Activated CD4-positive, alpha-beta T cell treated with anti-CD3 and anti-CD28 coated beads, Interleukin-2, Interleukin-4, amounts not matched to agents 100 ng/mL and 50 ng/mL, durations not matched to agents 16 hours and 8 hours (primary cell): ENCODE data around the gene UVRAG.
"Not testable (repeated sequence)": the region's sequence is repeated elsewhere in the genome, so short reads cannot be mapped to it uniquely, and the experiment has no call there.

ENCODE experiments used
- DNase-seq: peaks from one replicate; pipeline ENCODE4 v3.0.0-alpha.2; 2020; ENCODE audit warnings: low spot score

UVRAG gene

DNA sequence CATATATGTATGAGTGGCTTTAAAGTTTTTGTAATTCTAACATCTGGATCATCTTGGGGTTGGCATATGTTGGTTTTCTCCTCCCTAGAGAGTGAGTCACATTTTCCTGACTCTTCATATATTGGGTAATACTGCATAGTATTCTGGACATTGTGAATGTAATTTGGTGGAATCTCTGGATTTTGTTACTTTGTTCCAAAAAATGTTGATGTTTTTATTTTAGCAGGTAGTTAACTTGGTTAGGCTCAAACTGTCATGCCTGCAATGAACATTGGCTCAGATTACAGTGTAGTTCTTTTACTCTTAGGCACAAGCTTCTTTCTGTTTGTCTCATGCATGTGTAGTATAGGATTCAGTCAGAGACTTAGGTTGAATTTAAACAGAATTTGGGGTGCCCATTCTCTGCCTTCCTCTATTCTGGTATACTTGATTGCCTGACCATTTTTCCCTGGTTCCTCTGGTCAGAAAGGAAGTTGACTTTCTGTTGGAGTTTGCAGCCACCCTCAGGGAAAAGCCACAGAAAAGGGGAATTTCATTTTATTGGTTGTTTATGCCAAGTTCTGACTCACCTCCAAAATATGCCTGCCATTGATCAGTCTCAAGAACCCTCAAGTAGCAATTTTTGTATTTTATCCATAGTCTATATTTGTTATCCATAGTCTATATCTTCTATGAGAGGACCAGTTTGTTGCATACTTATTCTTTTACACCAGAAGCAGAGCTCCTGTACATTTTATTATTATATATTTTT lies 151.7 kb downstream of the UVRAG start:
- DNase-seq: no peak

DNA sequence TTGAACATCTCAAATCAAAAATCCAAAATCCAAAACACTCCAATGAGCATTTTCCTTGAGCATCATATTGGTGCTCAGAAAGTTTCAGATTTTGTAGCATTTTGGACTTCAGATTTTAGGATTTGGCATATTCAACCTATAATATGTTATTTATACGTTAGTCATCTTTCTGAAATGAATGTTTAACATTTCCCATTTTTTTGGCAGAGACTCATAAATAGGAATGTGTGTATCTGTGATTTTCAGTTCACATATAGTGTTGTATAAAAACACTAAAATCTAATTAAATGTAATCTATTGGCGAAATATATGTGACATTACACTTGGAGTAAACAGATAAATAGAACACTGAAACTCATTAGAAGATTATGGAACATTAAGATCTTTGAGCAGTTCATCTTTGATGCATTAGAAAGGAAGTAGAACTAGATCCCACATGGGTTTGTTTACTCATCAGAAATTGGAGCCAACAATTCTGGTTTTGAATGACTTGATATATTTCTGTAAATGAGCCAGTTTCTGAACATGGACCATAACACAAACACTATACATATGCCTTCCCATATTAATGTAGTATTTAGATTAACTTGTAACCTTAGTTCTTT lies 153.1 kb downstream of the UVRAG start:
- DNase-seq: no peak

DNA sequence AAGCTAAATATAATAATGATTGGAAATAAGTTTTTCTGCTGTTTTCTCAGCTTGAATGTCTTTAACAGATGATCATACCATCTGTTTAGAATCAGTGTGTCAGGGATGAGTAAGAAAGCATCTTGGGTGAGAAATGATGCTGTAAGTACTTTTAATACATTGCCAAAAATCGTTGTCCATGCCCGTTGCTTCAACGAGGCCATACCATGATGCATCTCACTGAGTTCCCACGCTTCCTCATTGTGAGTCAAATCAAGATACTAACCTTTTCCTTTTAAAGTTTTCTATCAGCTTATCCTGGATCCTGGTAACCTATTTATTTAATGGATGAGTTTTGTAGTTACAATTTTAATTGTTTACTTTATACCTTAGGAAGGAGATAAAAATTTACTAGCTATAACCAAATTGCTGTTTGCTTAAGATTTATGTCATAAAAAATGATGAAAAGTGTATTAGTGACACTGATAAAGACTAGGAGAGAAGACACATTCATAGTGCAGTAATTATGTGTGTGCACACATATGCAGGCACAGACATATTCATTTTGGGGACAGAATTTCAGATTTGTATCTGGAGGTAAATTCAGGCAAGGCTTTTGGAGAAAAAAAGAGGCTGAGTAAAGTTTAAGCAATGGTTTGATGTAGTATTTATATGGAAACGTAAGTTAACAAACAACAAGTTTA lies 154.8 kb downstream of the UVRAG start:
- DNase-seq: no peak

DNA sequence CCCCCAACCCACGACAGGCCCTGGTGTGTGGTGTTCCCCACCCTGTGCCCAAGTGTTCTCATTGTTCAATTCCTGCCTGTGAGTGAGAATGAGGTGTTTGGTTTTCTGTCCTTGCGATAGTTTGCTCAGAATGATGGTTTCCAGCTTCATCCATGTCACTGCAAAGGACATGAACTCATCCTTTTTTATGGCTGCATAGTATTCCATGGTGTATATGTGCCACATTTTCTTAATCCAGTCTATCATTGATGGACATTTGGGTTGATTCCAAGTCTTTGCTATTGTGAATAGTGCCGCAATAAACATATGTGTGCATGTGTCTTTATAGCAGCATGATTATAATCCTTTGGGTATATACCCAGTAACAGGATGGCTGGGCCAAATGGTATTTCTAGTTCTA lies 158.7 kb downstream of the UVRAG start:
- not testable (repeated sequence) for DNase-seq

DNA sequence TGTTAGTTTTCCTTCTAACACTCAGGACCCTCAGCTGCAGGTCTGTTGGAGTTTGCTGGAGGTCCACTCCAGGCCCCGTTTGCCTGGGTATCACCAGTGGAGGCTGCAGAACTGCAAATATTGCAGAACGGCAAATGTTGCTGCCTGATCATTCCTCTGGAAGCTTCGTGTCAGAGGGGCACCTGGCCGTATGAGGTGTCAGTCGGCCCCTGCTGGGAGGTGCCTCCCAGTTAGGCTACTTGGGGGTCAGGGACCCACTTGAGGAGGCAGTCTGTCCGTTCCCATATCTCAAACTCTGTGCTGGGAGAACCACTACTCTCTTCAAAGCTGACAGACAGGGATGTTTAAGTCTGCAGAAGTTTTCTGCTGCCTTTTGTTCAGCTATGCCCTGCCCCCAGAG lies 164.1 kb downstream of the UVRAG start:
- not testable (repeated sequence) for DNase-seq

DNA sequence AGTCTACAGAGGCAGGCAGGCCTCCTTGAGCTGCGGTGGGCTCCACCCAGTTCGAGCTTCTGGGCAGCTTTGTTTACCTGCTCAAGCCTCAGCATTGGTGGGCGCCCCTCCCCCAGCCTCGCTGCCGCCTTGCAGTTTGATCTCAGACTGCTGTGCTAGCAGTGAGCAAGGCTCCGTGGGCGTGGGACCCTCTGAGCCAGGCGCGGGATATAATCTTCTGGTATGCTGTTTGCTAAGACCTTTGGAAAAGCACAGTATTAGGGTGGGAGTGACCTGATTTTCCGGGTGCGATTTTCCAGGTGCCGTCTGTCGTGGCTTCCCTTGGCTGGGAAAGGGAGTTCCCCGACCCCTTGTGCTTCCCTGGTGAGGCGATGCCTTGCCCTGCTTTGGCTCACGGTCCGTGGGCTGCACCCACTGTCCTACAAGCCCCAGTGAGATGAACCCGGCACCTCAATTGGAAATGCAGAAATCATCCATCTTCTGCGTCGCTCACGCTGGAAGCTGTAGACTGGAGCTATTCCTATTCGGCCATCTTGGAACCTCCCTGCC lies 164.5 kb downstream of the UVRAG start:
- DNase-seq: not testable (repeated sequence)

DNA sequence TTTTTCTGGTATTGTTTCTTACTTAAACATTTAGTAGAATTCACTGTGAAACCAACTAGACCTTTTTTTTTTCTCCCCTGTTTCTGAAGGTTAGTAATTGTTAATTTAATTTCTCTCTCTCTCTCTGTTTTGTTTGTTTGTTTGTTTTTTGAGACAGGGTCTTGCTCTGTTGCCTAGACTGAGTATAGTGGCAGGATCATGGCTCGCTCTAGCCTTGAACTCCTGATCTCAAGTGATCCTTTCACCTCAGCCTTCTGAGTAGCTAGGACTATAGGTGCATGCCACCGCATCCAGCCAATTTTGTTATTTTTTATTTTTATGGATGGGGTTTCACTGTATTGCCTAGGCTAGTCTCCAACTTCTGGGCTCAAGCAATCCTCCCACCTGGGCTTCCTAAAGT lies 165.0 kb downstream of the UVRAG start:
- no peak for DNase-seq

DNA sequence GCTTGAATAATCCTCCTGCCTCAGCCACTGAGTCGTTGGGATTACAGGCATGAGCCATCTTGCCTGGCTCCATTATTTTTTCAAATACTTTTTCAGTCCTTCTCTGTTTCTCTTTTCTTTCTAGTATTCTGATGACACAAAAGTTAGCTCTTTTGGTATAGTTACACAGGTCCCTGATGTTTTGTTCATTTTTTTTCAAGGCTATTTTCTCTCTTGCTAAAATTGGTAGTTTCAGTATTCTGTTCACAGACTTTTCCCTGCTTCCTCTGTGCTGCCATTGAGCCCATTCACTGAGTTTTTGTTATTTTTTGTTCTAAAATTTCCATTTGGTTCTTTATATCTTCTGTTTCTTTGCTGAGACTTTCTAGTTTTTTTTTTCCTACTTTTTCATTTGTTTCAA lies 166.5 kb downstream of the UVRAG start:
- DNase-seq: no peak

DNA sequence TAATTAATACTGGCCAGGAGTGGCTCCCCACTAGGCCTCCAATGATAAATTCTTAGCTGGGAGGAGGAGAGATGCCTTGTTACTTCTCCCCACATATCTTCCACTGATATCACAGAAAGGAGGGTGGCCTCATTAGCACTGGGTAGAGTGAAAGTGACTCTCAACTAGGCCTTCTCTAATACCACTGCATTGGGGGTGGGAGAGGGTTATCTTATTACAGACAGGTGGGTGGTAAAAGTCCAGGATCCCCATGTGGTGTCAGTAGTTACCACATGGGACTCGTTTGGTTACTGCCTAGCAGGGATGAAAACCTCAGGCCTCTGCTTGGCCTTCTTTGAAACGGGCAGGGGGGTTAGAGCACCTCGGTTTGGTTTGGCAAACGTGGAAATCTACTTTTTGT lies 167.3 kb downstream of the UVRAG start:
- no peak for DNase-seq

DNA sequence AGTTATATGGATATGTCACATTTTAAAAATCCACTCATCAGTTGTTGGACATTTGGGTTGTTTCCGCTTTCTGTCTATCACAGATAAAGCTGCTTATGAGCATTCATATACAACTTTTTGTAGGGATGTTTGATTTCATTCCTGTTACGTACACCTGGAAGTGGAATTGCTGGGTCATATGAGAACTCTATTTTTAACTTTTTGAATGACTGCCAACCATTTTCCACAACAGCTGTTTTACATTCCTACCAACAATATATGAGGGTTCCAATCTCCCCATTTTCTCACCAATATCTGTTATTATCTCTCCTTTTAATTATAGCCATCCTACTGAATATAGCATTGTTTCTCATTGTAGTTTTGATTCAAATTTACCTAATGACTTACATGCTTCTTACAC lies 172.0 kb downstream of the UVRAG start:
- no peak for DNase-seq

DNA sequence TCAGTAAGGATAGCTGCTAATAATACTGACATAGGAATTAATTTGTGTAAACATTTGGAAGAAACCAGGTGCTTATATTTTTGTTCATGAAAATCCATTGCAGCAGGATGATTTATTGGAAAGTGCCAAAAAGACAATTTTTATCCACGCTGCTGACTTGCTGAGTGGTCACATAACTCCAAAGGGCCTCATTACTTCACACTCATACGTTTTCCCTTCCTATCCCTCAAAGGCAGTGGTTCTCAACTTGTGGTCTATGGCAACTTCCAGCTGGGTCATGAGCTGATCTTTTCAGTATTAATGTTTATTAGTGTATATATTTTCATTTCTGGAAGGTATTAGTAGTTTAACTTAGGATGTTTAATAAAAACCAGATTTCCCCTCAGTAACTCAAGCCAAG lies 178.1 kb downstream of the UVRAG start:
- no peak for DNase-seq

DNA sequence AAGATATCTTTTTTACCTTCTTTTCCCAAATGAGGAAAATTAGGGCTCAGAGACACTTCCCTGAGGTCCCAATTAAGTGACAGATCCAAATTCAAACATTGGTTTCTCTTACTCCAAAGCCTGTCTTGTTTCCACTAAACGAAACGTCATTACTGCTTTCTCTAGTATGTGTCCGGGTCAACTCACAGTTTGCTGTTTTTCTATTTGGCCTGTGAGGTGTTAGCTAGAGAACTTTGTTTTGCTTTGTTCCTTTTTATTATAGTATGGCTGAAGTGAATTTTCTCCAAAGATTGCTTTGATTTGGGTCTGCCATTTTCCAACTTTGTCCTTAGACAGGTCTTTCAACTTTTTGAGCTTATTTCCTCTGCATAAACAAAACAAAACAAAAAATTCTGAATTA lies 179.6 kb downstream of the UVRAG start:
- DNase-seq: no peak

DNA sequence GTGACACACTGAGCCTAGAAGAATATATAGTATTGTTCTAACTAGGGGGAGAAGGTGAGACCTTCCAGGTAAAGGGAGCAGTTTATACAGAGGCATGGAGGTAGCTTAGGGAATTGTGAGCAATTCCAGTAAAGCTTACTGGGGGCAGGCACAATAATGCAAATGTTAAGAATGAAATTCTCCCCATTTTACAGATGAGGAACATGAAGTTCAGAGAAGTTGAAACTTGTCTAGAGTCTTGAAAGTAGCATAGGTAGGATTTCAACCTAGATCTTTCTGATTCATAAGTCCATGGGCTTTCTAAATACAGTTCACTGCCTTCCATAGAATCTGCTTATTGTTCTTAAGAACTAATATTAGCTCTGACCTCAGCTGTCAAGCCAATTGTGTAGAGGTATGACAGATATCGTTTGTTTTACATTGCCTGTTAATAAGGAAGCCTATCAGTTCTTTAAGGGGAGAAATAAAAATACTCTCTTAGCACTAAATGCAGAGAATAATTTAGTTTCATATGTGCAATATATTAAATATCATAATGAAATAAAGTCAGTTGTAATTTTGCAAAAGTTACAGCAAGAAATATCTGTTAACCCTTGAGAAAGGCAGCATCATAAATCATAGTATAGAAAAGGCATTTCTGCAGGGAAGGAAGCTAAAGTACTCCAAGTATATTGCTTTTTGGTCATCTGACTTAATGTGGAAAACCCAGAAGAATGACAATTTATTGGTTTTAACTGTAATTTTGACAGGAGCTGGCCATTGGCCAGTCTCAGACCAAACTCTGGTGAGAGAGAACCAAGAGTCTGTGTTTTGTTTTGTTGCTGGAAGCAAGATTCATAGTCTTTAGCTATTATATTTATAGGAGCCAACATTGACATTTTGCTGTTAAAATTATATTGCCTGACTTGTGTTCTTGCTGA lies 181.8 kb downstream of the UVRAG start:
- DNase-seq: no peak

DNA sequence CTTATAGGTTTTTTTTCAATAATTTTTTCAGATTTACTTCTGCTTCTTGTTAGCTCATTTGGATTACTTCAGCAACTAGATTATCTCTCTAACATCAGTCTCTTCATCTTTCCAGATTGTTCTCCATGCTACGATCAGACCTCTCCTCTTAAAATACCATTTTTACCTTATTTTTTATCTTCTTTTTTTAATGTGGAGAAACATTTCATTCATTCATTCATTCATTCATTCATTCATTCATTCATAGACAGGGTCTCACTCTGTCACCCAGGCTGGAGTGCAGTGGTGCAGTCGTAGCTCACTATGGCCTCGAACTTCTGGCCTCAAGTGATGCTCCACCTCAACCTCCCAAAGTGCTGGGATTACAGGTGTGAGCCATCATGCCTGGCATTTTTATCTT lies 189.4 kb downstream of the UVRAG start:
- no peak for DNase-seq

DNA sequence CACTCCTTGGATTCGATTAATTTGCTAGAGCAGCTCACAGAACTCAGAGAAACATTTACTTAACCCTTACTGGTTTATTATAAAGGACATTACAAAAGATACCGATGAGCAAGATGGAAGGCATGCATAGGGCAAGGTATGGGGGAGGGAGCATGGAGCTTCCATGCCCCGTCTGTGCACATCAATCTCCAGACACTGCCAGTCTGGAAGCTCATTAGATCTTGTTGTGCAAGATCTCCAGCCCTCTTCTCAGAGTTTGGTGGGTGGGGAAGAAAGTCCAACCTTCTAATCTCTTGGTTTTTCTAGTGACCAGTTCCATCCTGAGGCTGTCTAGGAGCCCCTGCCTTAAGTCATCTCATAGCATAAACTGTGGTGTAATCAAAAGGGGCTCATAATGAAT lies 190.7 kb downstream of the UVRAG start:
- DNase-seq: no peak

DNA sequence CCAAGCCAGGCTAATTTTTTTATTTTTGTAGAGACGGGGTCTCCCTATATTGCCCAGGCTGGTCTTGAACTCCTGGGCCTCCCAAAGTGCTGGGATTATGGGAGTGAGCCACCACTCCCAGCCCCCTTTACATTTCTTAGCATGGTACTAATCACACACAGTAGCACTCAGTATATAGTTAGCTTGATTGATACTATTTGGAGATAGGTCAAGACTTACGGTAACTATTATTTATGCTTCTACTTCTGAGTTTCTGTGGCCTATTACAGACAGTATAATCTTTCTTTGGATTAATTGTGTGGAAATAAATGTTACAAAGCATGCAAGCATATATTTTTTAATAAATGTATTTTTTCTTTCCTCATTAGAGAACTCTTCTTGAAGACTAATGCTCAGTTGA lies 192.2 kb downstream of the UVRAG start:
- DNase-seq: no peak

DNA sequence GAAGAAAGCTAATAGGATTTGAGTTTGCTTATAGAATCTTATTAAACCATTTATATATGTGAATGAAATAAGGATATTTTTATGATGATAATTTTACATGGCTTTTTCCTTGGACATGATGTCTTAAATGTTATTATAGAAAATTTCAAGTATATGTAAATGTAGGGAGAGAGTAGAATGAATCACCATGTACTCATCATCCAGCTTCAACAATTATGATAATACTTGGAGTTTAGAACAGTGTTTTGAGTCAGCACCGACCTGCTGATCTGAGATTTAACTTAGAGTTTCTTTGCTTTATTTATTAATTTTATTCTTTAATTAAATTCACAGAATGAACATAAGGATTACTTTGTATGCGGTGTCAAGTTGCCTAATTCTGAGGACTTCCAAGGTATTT lies 193.5 kb downstream of the UVRAG start:
- DNase-seq: no peak

DNA sequence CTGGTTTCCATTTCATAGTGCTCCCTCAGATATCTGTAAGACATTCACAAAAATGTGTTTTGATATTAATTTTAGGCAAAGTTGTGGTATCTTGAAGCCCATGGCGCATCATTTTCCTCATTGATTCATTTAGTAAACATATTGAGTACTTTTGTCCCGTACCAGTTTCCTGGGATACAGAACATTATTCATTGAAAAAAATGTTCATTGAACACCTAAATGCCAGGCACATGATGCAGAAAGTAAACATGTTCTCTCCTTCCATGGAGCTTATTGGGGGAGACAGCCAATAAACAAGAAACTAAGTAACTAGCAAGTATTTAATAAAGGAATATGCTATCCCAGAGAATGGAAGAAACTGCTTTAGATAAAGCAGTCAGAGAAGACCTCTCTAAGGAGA lies 195.0 kb downstream of the UVRAG start:
- DNase-seq: no peak

DNA sequence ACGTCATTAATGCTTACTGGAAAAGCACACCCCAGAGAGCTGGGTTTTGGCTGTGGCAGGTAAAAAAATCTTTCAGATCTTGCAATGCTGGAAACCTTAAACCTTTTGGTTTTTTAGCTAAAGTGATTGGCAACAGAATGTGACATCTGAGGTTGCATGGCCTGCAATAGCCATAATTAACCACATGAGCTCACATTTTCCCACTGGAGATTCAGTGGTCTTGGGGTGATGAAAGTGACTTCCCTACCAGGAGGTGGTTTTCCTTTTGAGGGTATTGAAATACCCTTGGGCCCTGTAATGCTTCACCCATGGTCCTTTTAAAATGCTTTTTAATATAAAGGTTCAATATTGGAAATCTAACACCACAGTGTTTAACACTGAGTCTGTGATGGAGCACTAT lies 198.5 kb downstream of the UVRAG start:
- DNase-seq: no peak

DNA sequence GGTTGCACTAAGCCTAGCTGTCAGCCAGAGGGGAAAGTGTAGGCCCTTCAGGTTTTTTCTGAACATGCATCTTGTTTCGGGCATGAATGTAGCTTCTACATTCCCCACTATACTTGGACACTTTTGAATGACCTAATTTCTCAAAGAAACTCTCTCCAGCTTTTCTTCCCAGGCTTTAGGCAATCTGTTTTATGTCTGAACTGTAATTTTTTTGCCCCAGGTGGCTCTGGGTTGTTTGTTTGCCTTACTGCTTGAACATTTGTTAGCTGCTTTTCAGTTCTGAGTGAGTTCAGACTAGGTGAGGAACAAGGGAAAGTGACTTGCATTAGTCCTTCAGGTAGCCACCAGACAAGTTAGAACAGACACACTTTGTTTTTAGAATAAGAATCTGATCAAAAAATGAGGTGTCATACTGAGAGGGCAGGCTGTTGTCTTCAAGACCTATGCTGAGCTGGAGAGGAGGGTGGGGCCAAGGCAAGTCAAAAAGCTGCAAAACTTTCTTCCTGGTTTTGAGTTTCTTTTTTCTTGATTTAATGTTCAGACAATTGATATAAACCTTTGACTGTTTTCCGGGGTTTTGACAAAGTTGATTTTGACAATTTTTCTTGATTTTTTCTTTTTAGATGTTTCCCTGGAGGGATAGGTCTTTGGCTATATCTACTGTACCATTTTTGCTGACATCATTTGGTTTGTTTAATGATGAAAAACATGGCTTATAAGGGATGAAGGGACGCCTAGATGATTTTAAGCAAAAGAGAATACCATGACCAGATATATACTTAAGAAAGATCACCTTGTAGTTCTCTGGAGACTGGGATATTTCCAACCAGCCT lies 208.4 kb downstream of the UVRAG start:
- DNase-seq: no peak

DNA sequence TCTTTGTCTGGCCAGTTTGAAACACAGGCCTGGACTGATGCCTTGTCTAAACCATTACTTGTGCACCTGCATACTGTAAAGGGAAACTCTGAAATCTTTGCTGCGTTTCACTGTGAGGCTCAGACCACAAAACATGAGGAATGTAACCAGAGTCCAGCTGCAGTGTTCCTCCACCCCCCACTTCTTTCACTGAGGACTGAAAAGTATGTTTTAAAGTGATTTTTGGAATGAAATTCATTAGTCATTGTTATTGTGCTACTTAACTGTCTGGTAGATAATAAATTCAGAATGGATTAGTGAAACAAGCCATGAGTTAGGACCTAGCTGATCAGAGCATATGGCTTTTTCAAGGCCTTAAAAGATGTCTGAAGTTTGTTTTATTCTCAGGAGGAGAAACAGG lies 210.1 kb downstream of the UVRAG start:
- no peak for DNase-seq
